Right lobe of liver (tissue), 4 donors: ENCODE results near the gene FUOM.

Experiments used
- CTCF ChIP-seq, 4 donors: fragments of 200-600 bp in 3 of 4; fragments of 450-650 bp in 1 of 4; IDR thresholded peaks; one replicate each; pipeline versions ENCODE4 v1.5.1 to v1.8.0; 2016 to 2022; ENCODE audit warnings: antibody characterized with exemption in 4 of 4, mild to moderate bottlenecking in 2 of 4
- POLR2A ChIP-seq: fragments of 450-650 bp; IDR thresholded peaks from one replicate; pipeline ENCODE4 v1.6.1; 2017; ENCODE audit warnings: antibody characterized with exemption, mild to moderate bottlenecking
- donor health status: DM: no; HTN: no; CAD: no.
- donor health status: DM: no; HTN: no; CAD: no.
- donor health status: DM: no; HTN: yes; CAD: no.

GRCh38 chr10:133358925-133359310 is 1.1 kb upstream of the FUOM start:
- TF ChIP-seq CTCF (IDR thresholded peaks at IDR 0.05) (no peak), POLR2A (no peak)
